ENCODE results near the gene H19.

H19 gene

GRCh38 chr11:1969035-1969434 is 28.6 kb downstream of the H19 start:
- TF ChIP-seq GATA2 (IDR thresholded peaks at IDR 0.05; ENCODE audit: low read depth, low read length) (no peak), GATA3 (IDR thresholded peaks at IDR 0.05; ENCODE audit: low read depth, low read length) (no peak)

- no peak for TF ChIP-seq GATA3 (IDR thresholded peaks at IDR 0.05; ENCODE audit: low read depth, low read length)
- TF ChIP-seq GATA2 (IDR thresholded peaks at IDR 0.05; ENCODE audit: low read depth, low read length) = no peak
Measured at GRCh38 chr11:1968454-1969002, 29.1 kb downstream of the H19 start.

GRCh38 chr11:1967641-1968225 is 29.9 kb downstream of the H19 start:
- TF ChIP-seq GATA2 (IDR thresholded peaks at IDR 0.05; ENCODE audit: low read depth, low read length) (no peak), GATA3 (IDR thresholded peaks at IDR 0.05; ENCODE audit: low read depth, low read length) (no peak)

GRCh38 chr11:1966531-1966930 is 31.1 kb downstream of the H19 start:
- TF ChIP-seq GATA3 (IDR thresholded peaks at IDR 0.05; ENCODE audit: low read depth, low read length) (no peak), GATA2 (IDR thresholded peaks at IDR 0.05; ENCODE audit: low read depth, low read length) (no peak)

- TF ChIP-seq GATA3 (IDR thresholded peaks at IDR 0.05; ENCODE audit: low read depth, low read length) (no peak), GATA2 (IDR thresholded peaks at IDR 0.05; ENCODE audit: low read depth, low read length) (no peak)
Measured at GRCh38 chr11:1964955-1965354, 32.7 kb downstream of the H19 start.

- TF ChIP-seq GATA2 (IDR thresholded peaks at IDR 0.05; ENCODE audit: low read depth, low read length) (no peak), GATA3 (IDR thresholded peaks at IDR 0.05; ENCODE audit: low read depth, low read length) (no peak)
Measured at GRCh38 chr11:1964348-1964747, 33.3 kb downstream of the H19 start.

GRCh38 chr11:1963864-1964263 is 33.8 kb downstream of the H19 start:
- TF ChIP-seq GATA3 (IDR thresholded peaks at IDR 0.05; ENCODE audit: low read depth, low read length) = no peak
- no peak for TF ChIP-seq GATA2 (IDR thresholded peaks at IDR 0.05; ENCODE audit: low read depth, low read length)

GRCh38 chr11:1959786-1960185 is 37.9 kb downstream of the H19 start:
- TF ChIP-seq GATA2 (IDR thresholded peaks at IDR 0.05; ENCODE audit: low read depth, low read length) (no peak), GATA3 (IDR thresholded peaks at IDR 0.05; ENCODE audit: low read depth, low read length) (no peak)

- TF ChIP-seq GATA3 (IDR thresholded peaks at IDR 0.05; ENCODE audit: low read depth, low read length) (no peak), GATA2 (IDR thresholded peaks at IDR 0.05; ENCODE audit: low read depth, low read length) (no peak)
Measured at GRCh38 chr11:1958367-1958766, 39.3 kb downstream of the H19 start.

- no peak for TF ChIP-seq GATA2 (IDR thresholded peaks at IDR 0.05; ENCODE audit: low read depth, low read length)
- TF ChIP-seq GATA3 (IDR thresholded peaks at IDR 0.05; ENCODE audit: low read depth, low read length) = no peak
Measured at GRCh38 chr11:1953489-1954266, 44.0 kb downstream of the H19 start.

- TF ChIP-seq GATA3 (IDR thresholded peaks at IDR 0.05; ENCODE audit: low read depth, low read length) (no peak), GATA2 (IDR thresholded peaks at IDR 0.05; ENCODE audit: low read depth, low read length) (no peak)
Measured at GRCh38 chr11:1952806-1953482, 44.7 kb downstream of the H19 start.

- TF ChIP-seq GATA3 (IDR thresholded peaks at IDR 0.05; ENCODE audit: low read depth, low read length) (no peak), GATA2 (IDR thresholded peaks at IDR 0.05; ENCODE audit: low read depth, low read length) (no peak)
Measured at GRCh38 chr11:1949922-1950321, 47.7 kb downstream of the H19 start.

GRCh38 chr11:1949302-1949701 is 48.3 kb downstream of the H19 start:
- TF ChIP-seq GATA2 (IDR thresholded peaks at IDR 0.05; ENCODE audit: low read depth, low read length) = no peak
- no peak for TF ChIP-seq GATA3 (IDR thresholded peaks at IDR 0.05; ENCODE audit: low read depth, low read length)

- TF ChIP-seq GATA3 (IDR thresholded peaks at IDR 0.05; ENCODE audit: low read depth, low read length) (no peak), GATA2 (IDR thresholded peaks at IDR 0.05; ENCODE audit: low read depth, low read length) (no peak)
Measured at GRCh38 chr11:1948389-1948788, 49.3 kb downstream of the H19 start.

All from SH-SY5Y (cell line).